ENCODE results near the gene TRMT13. TPM values are rescaled to one million over a fixed set of nuclear protein-coding genes. Genes with fewer than 3 reads are reported as not detected.
A peak's percentile ranks its signal among the peaks of the same experiment; 100 is the strongest.
"Not testable (repeated sequence)": the region's sequence is repeated elsewhere in the genome, so short reads cannot be mapped to it uniquely, and the experiment has no call there.

Gene TRMT13
- total and polyA plus RNA-seq, 8 donors: 2.7 to 42.0 (median 5.7) TPM

DNA sequence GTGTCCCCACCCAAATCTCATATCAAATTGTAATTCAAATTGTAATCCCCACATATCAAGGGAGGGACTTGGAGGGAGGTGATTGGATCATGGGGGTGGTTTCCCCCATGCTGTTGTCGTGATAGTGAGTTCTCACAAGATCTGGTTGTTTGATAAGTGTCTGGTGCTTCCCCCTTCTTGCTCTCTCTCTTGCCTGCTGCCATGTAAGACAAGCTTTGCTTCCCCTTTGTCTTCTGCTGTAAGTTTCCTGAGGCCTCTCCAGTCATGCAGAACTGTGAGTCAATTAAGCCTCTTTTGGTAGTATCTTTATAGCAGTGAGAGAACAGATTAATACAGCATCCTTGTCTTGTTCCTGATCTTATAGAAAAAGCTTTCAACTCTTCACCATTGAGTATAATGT is 51.6 kb downstream of the TRMT13 start:
- H3K27me3 ChIP-seq: no peaks in the 10 kb centered on the region
- peaks cover 0 to 17% (median 8%) of the 10 kb centered on the region in 4 donors for H3K4me1 ChIP-seq
- DNase-seq: no peak
- TF ChIP-seq, protein P1, sequence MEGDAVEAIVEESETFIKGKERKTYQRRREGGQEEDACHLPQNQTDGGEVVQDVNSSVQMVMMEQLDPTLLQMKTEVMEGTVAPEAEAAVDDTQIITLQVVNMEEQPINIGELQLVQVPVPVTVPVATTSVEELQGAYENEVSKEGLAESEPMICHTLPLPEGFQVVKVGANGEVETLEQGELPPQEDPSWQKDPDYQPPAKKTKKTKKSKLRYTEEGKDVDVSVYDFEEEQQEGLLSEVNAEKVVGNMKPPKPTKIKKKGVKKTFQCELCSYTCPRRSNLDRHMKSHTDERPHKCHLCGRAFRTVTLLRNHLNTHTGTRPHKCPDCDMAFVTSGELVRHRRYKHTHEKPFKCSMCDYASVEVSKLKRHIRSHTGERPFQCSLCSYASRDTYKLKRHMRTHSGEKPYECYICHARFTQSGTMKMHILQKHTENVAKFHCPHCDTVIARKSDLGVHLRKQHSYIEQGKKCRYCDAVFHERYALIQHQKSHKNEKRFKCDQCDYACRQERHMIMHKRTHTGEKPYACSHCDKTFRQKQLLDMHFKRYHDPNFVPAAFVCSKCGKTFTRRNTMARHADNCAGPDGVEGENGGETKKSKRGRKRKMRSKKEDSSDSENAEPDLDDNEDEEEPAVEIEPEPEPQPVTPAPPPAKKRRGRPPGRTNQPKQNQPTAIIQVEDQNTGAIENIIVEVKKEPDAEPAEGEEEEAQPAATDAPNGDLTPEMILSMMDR (IDR thresholded peaks at IDR 0.05): no peak
- TF ChIP-seq EP300 (IDR thresholded peaks at IDR 0.05) (no peak), POLR2A (IDR thresholded peaks at IDR 0.05) (no peak), POLR2AphosphoS5 (IDR thresholded peaks at IDR 0.05) (no peak)
- no peak overlapping the region for H3K27ac ChIP-seq
- H3K4me3 ChIP-seq: no peak overlapping the region
- no peaks in the 10 kb centered on the region for H3K9me3 ChIP-seq
- WGBS, 5 donors: 17 to 76% (median 50%) methylated on average over 1 of the region's 1 CpG
- H3K36me3 ChIP-seq: no peaks in the 10 kb centered on the region
- intact Hi-C loops (cut with DNase I; ENCODE audit: low total_unique reads): no loop called here

DNA sequence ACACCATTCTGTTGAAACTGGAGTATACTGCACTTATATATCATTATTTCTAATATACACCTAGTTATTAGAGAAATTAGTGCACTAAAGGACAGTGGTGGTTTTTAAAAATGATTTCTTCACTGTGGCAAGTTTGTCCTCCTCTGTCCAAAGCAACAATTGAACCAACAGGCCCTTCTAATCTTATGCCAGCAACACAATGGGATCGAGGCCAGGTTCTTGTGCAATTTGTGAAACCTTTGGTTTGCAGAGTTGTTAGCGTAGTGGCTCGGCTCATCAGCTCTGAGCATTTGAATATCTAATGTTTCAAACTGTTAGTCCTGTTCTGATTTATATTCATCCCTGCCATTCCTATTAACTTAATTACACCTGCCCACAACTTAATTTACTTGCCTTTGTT is 54.9 kb downstream of the TRMT13 start:
- H3K4me3 ChIP-seq: no peak overlapping the region
- no peak overlapping the region for H3K27ac ChIP-seq
- WGBS, 5 donors: 40 to 67% (median 48%) methylated on average over 3 of the region's 3 CpGs
- H3K4me1 ChIP-seq: peaks cover 0 to 17% (median 8%) of the 10 kb centered on the region in 4 donors
- H3K27me3 ChIP-seq: no peaks in the 10 kb centered on the region
- peaks cover 0 to 20% (median 8%) of the 10 kb centered on the region in 4 donors for H3K36me3 ChIP-seq
- intact Hi-C loops (cut with DNase I; ENCODE audit: low total_unique reads): no loop called here
- no peak for TF ChIP-seq POLR2AphosphoS5 (IDR thresholded peaks at IDR 0.05)
- TF ChIP-seq POLR2A (IDR thresholded peaks at IDR 0.05): no peak
- TF ChIP-seq, protein P1 (IDR thresholded peaks at IDR 0.05): no peak
- TF ChIP-seq EP300 (IDR thresholded peaks at IDR 0.05): no peak
- DNase-seq: peak; percentile 3 to 59
- no peaks in the 10 kb centered on the region for H3K9me3 ChIP-seq

DNA sequence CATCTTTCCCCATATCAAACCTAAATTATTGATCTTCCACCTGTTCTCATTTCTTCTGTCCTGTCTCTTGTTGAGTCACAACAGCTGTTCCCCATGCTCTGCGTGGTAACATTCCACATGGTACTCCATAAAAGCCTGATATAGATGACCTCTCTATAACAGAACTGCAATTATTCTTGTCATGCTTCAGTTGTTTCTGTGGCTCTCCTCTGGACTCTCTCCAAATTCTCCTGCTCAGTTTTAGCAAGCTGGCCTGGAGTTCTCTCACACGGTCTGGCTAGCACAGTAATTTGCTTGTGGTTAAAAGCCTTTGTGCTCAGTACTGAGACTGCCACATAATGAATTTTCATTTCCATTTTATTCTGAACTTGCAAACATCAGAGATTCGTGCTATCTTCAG is 55.7 kb downstream of the TRMT13 start:
- intact Hi-C loops (cut with DNase I; ENCODE audit: low total_unique reads): no loop called here
- DNase-seq: peak in 1 of 2 donors; percentile 63
- Histone ChIP-seq H3K4me1 (peaks cover 0 to 17% (median 8%) of the 10 kb centered on the region in 4 donors), H3K36me3 (peaks cover 0 to 27% (median 13%) of the 10 kb centered on the region in 4 donors), H3K9me3 (no peaks in the 10 kb centered on the region), H3K4me3 (no peak overlapping the region), H3K27me3 (no peaks in the 10 kb centered on the region), H3K27ac (no peak overlapping the region)
- WGBS, 5 donors: 35 to 48% (median 38%) methylated on average over 3 of the region's 3 CpGs
- TF ChIP-seq, protein P1 (IDR thresholded peaks at IDR 0.05): no peak
- TF ChIP-seq EP300 (IDR thresholded peaks at IDR 0.05): no peak

DNA sequence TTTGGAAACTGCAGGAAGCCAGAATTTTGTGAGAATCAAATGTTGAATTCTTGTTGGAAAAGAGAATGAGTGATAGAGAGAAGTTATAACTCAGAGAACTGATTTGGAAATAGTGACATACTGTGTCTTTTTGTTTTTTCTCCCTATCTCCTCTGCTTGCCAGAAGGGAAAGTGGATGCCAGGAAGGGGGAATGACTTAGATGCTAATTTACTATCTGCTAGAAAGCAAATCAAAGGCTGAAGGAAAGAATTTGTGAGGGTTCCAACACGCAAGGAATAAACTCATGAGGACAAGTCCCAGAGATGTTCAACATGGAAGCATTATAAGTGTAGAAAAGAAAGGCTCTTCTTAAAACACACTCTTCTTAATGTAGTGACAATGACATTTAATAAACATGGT is 65.6 kb downstream of the TRMT13 start:
- Histone ChIP-seq H3K27me3 (no peaks in the 10 kb centered on the region), H3K9me3 (no peaks in the 10 kb centered on the region), H3K4me1 (peaks cover 0 to 5% (median 0%) of the 10 kb centered on the region in 4 donors), H3K4me3 (no peak overlapping the region), H3K36me3 (peaks cover 18 to 95% (median 83%) of the 10 kb centered on the region in 4 donors), H3K27ac (no peak overlapping the region)
- intact Hi-C loops (cut with DNase I; ENCODE audit: low total_unique reads): no loop called here
- WGBS, 5 donors: 96 to 100% (median 97%) methylated on average over 1 of the region's 1 CpG
- TF ChIP-seq POLR2AphosphoS5 (IDR thresholded peaks at IDR 0.05) (no peak), POLR2A (IDR thresholded peaks at IDR 0.05) (no peak)
- TF ChIP-seq, protein P1 (IDR thresholded peaks at IDR 0.05): no peak
- no peak for DNase-seq

DNA sequence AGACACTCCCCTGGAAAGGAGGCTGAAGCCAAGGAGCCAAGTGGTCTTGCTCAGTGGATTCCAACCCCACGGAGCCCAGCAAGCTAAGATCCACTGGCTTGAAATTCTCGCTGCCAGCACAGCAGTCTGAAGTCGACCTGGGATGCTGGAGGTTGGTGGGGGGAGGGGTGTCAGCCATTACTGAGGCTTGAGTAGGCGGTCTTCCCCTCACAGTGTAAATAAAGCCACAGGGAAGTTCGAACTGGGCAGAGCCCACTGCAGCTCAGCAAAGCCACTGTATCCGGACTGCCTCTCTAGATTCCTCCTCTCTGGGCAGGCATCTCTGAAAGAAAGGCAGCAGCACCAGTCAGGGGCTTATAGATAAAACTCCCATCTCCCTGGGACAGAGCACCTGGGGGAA is 67.1 kb downstream of the TRMT13 start:
- 67 to 93% (median 72%) methylated on average over 3 to 6 of the region's 6 CpGs for WGBS, 5 donors
- H3K4me3 ChIP-seq; H3K4me1 ChIP-seq; H3K9me3 ChIP-seq; H3K27me3 ChIP-seq; DNase-seq; intact Hi-C loops (cut with DNase I; ENCODE audit: low total_unique reads); H3K27ac ChIP-seq: not testable (repeated sequence)
- peaks cover 18 to 99% (median 86%) of the 10 kb centered on the region in 4 donors for H3K36me3 ChIP-seq

Small RNA genes within 50 kb of the gene (small RNA-seq; reads per million reads assigned to genes)
- gene AC093019.1 (0 reads per million in 4 donors), gene RPL23AP90 (0 reads per million in 4 donors)

Other genes with a start within 250 kb of the TRMT13 start
- gene SLC35A3, start 163.2 kb upstream of the TRMT13 start, total RNA-seq: 100 to 1,000 TPM in 2 of 5 donors, 10 to 100 TPM in 3; 37.1 to 206 (median 83.6) TPM
- 10 to 100 TPM in 1 of 3 donors, 1 to 10 TPM in 2; 5.7 to 12.4 (median 9.6) TPM for gene SLC35A3, start 163.2 kb upstream of the TRMT13 start, polyA plus RNA-seq
- gene SASS6, start 233 bp upstream of the TRMT13 start, total RNA-seq: 1 to 10 TPM; 2.3 to 6.1 (median 4.7) TPM
- 1 to 10 TPM in 2 of 3 donors, under 1 TPM in 1; 0.87 to 2.0 (median 1.7) TPM for gene SASS6, start 233 bp upstream of the TRMT13 start, polyA plus RNA-seq
- 1 to 10 TPM in 2 of 5 donors, under 1 TPM in 1, not detected in 2; 0.45 to 2.9 (median 2.3) TPM for gene LRRC39, start 45.1 kb downstream of the TRMT13 start, total RNA-seq
- gene LRRC39, start 45.1 kb downstream of the TRMT13 start, polyA plus RNA-seq: under 1 TPM in 2 of 3 donors, not detected in 1; 0.62 to 0.98 TPM
- 10 to 100 TPM in 2 of 5 donors, 1 to 10 TPM in 2, under 1 TPM in 1; 0.87 to 22.3 (median 7.7) TPM for gene DBT, start 116.7 kb downstream of the TRMT13 start, total RNA-seq
- 1 to 10 TPM; 4.5 to 6.1 (median 5.8) TPM for gene DBT, start 116.7 kb downstream of the TRMT13 start, polyA plus RNA-seq
- gene RTCA, start 133.1 kb downstream of the TRMT13 start, total RNA-seq: 10 to 100 TPM; 16.5 to 51.9 (median 19.8) TPM
- gene RTCA, start 133.1 kb downstream of the TRMT13 start, polyA plus RNA-seq: 10 to 100 TPM; 22.1 to 29.6 (median 22.6) TPM
- gene CDC14A, start 219.3 kb downstream of the TRMT13 start, total RNA-seq: 10 to 100 TPM in 4 of 5 donors, 1 to 10 TPM in 1; 9.4 to 31.0 (median 27.2) TPM
- 1 to 10 TPM; 2.1 to 6.0 (median 3.7) TPM for gene CDC14A, start 219.3 kb downstream of the TRMT13 start, polyA plus RNA-seq

All from stomach (tissue), 9 donors.